Motor neuron (in vitro differentiated cells): ENCODE results near the gene CLN6. TPM values are rescaled to one million over a fixed set of nuclear protein-coding genes. Genes with fewer than 3 reads are reported as not detected.
"Not testable (repeated sequence)": the region's sequence is repeated elsewhere in the genome, so short reads cannot be mapped to it uniquely, and the experiment has no call there.

ENCODE experiments used
- ATAC-seq, 8 experiments: fragments of 200-7000 bp; cut with Tn5 transposase; replicated peaks in 6 of 8; 2 replicates each; pipeline ENCODE4 v1.8.0; 2021; ENCODE audit warnings: mild to moderate bottlenecking in 8 of 8, moderate library complexity in 8 of 8
- H3K27ac ChIP-seq, 2 donors: fragments of 250-450 bp; sonication (Bioruptor Pico); 2 replicates each; pipeline ENCODE4 v1.9.0; 2021; ENCODE audit warnings: antibody characterized with exemption in 2 of 2, mild to moderate bottlenecking in 2 of 2, moderate library complexity in 1 of 2
- H3K4me1 ChIP-seq, 2 donors: fragments of 250-450 bp; sonication (Bioruptor Pico); replicated peaks in 1 of 2; 2 replicates each; pipeline ENCODE4 v1.6.1; 2021; ENCODE audit warnings: antibody characterized with exemption in 2 of 2, mild to moderate bottlenecking in 2 of 2, moderate library complexity in 1 of 2
- H3K4me3 ChIP-seq, 5 donors: fragments of 250-450 bp; sonication (Bioruptor Pico); 2 replicates each; pipeline ENCODE4 v1.9.0; 2021; ENCODE audit warnings: antibody characterized with exemption in 5 of 5, mild to moderate bottlenecking in 5 of 5, moderate library complexity in 4 of 5
- WGBS, 10 experiments: fragments of 450-650 bp; shearing (Covaris generic); methylation state at CpG; one replicate each; pipeline ENCODE4 v1.0.0; 2022; 5-methylcytosine and 5-hydroxymethylcytosine counted together
- in situ Hi-C, 9 experiments: fragments of 400-800 bp; cut with MboI; loops; one replicate each; pipeline ENCODE4 v1.15.0; 2021; ENCODE audit warnings: low sequenced_read_pairs in 9 of 9, low pct_unique_long_range_greater_than_20kb in 2 of 9; ENCODE audit not compliant: unreplicated experiment in 9 of 9
- total RNA-seq, 8 experiments: library from RNA; unstranded; fragments of 300-600 nt; gene quantifications; 2 replicates each; pipeline versions ENCODE4 v1.2.3 to v1.2.4, GENCODE V29; 2022

CLN6 gene
- total RNA-seq, 8 experiments from 2014 or later: 6.5 to 39.7 (median 9.7) TPM

GRCh38 chr15:68214838-68215254 is 14.7 kb downstream of the CLN6 start:
- Histone ChIP-seq H3K27ac (no peak overlapping the region), H3K4me1 (peaks cover 0 to 9% of the 10 kb centered on the region in 2 donors), H3K4me3 (no peak overlapping the region)
- in situ Hi-C loops: no loop called here
- ATAC-seq: no peak
- 62 to 100% (median 95%) methylated on average over 1 to 5 of the region's 6 CpGs; no CpG with 5 or more reads in 1 of the 10 experiments for WGBS, 10 experiments

GRCh38 chr15:68213991-68214837 is 15.3 kb downstream of the CLN6 start:
- ATAC-seq: no peak
- Histone ChIP-seq H3K27ac (no peak overlapping the region), H3K4me1 (peaks cover 0 to 9% of the 10 kb centered on the region in 2 donors), H3K4me3 (no peak overlapping the region)
- WGBS, 10 experiments: 89 to 100% (median 100%) methylated on average over 1 to 5 of the region's 17 CpGs; no CpG with 5 or more reads in 3 of the 10 experiments
- in situ Hi-C loops: no loop called here

GRCh38 chr15:68213491-68213845 is 16.1 kb downstream of the CLN6 start:
- H3K4me3 ChIP-seq, H3K27ac ChIP-seq, in situ Hi-C loops, H3K4me1 ChIP-seq, ATAC-seq: not testable (repeated sequence)
- WGBS, 10 experiments: 80 to 100% (median 96%) methylated on average over 1 to 3 of the region's 6 CpGs; no CpG with 5 or more reads in 5 of the 10 experiments

GRCh38 chr15:68211656-68212320 is 17.7 kb downstream of the CLN6 start:
- WGBS, 10 experiments: 90% methylated on average over 8 of the region's 14 CpGs; no CpG with 5 or more reads in 9 of the 10 experiments
- in situ Hi-C loops: no loop called here
- H3K27ac ChIP-seq: no peak overlapping the region
- no peak overlapping the region for H3K4me3 ChIP-seq
- peaks cover 0 to 9% of the 10 kb centered on the region in 2 donors for H3K4me1 ChIP-seq
- no peak for ATAC-seq

- no peak overlapping the region for H3K27ac ChIP-seq
- in situ Hi-C loops: no loop called here
- 45 to 100% (median 93%) methylated on average over 2 to 4 of the region's 23 CpGs; no CpG with 5 or more reads in 5 of the 10 experiments for WGBS, 10 experiments
- peaks cover 0 to 9% of the 10 kb centered on the region in 2 donors for H3K4me1 ChIP-seq
- peak; percentile 83 to 91 (median 85) for ATAC-seq
- H3K4me3 ChIP-seq: no peak overlapping the region
These were observed 18.5 kb downstream of the CLN6 start for GRCh38 chr15:68210821-68211655.

GRCh38 chr15:68210409-68210756 is 19.1 kb downstream of the CLN6 start:
- in situ Hi-C loops: no loop called here
- peak in 1 of 8 experiments; percentile 21 for ATAC-seq
- Histone ChIP-seq H3K27ac (no peak overlapping the region), H3K4me1 (peaks cover 0 to 13% of the 10 kb centered on the region in 2 donors), H3K4me3 (no peak overlapping the region)
- WGBS, 10 experiments: 50 to 93% (median 86%) methylated on average over 2 to 5 of the region's 9 CpGs; no CpG with 5 or more reads in 7 of the 10 experiments

GRCh38 chr15:68209735-68210408 is 19.7 kb downstream of the CLN6 start:
- H3K27ac ChIP-seq: no peak overlapping the region
- in situ Hi-C loops: no loop called here
- WGBS, 10 experiments: 96% methylated on average over 5 of the region's 13 CpGs; no CpG with 5 or more reads in 9 of the 10 experiments
- H3K4me1 ChIP-seq: peaks cover 4 to 18% of the 10 kb centered on the region in 2 donors
- no peak overlapping the region for H3K4me3 ChIP-seq
- ATAC-seq: no peak

GRCh38 chr15:68209272-68209671 is 20.3 kb downstream of the CLN6 start:
- ATAC-seq: no peak
- in situ Hi-C loops: no loop called here
- no peak overlapping the region for H3K4me3 ChIP-seq
- H3K27ac ChIP-seq: no peak overlapping the region
- 83 to 100% (median 100%) methylated on average over 1 to 2 of the region's 7 CpGs; no CpG with 5 or more reads in 6 of the 10 experiments for WGBS, 10 experiments
- peaks cover 4 to 18% of the 10 kb centered on the region in 2 donors for H3K4me1 ChIP-seq

- no peak for ATAC-seq
- Histone ChIP-seq H3K27ac (no peak overlapping the region), H3K4me3 (no peak overlapping the region), H3K4me1 (peaks cover 4 to 18% of the 10 kb centered on the region in 2 donors)
- WGBS, 10 experiments: 70 to 93% (median 84%) methylated on average over 2 to 9 of the region's 13 CpGs; no CpG with 5 or more reads in 5 of the 10 experiments
- in situ Hi-C loops: no loop called here
These were observed 20.8 kb downstream of the CLN6 start for GRCh38 chr15:68208636-68209240.

GRCh38 chr15:68208136-68208535 is 21.4 kb downstream of the CLN6 start:
- Histone ChIP-seq H3K4me1 (peaks cover 4 to 18% of the 10 kb centered on the region in 2 donors), H3K4me3 (no peak overlapping the region), H3K27ac (no peak overlapping the region)
- in situ Hi-C loops: no loop called here
- WGBS, 10 experiments: 71 to 100% (median 85%) methylated on average over 1 to 4 of the region's 16 CpGs; no CpG with 5 or more reads in 6 of the 10 experiments
- no peak for ATAC-seq

GRCh38 chr15:68207176-68207935 is 22.2 kb downstream of the CLN6 start:
- H3K27ac ChIP-seq: no peak overlapping the region
- no peak overlapping the region for H3K4me3 ChIP-seq
- in situ Hi-C loops: no loop called here
- 100% methylated on average over 1 of the region's 12 CpGs; no CpG with 5 or more reads in 8 of the 10 experiments for WGBS, 10 experiments
- no peak for ATAC-seq
- H3K4me1 ChIP-seq: peaks cover 4 to 19% of the 10 kb centered on the region in 2 donors
